Panc1 (cell line): Measurements from ENCODE around the gene SLC2A6. TPM values are rescaled to one million over a fixed set of nuclear protein-coding genes. Genes with fewer than 3 reads are reported as not detected.

Source experiments
- ATAC-seq: fragments of 200-7000 bp; cut with Tn5 transposase; 2 replicates; pipeline ENCODE4 v1.9.1; 2020; ENCODE audit warnings: mild to moderate bottlenecking, moderate library complexity
- BruUV-seq: library from RNA; stranded (reverse); fragments of 400-500 nt; replicated peaks from 2 replicates; lab custom pipeline; 2021; lab: Mats Ljungman, UMichigan
- CTCF ChIA-PET: fragments of 300-600 bp; sonication (Branson Sonifier 250); formaldehyde crosslinking; loops from one replicate; lab custom pipeline; 2022; ENCODE audit warnings: antibody characterized with exemption; lab: Charles Lee
- POLR2A ChIA-PET: fragments of 300-600 bp; sonication (Branson Sonifier 250); formaldehyde crosslinking; loops from one replicate; lab custom pipeline; 2022; ENCODE audit warnings: antibody characterized with exemption; lab: Charles Lee
- DNase-seq: peaks from one replicate; pipeline ENCODE4 v3.0.0-alpha.2; 2010; ENCODE audit warnings: low read depth, low spot score
- H3K27ac ChIP-seq: 2 replicates; pipeline ENCODE4 v1.5.1; 2011; ENCODE audit warnings: mild to moderate bottlenecking, low read length, inconsistent platforms
- H3K27me3 ChIP-seq: fragments of 200-500 bp; sonication (Bioruptor generic); 2 replicates; pipeline ENCODE4 v1.6.0; 2014; ENCODE audit warnings: low read length, inconsistent platforms; ENCODE audit not compliant: control insufficient read depth, insufficient read depth
- H3K36me3 ChIP-seq: fragments of 200-500 bp; sonication (Bioruptor generic); 2 replicates; pipeline ENCODE4 v1.5.1; 2014; ENCODE audit warnings: inconsistent platforms, mild to moderate bottlenecking, low read length, moderate library complexity; ENCODE audit not compliant: control insufficient read depth, insufficient read depth
- H3K4me1 ChIP-seq: 2 replicates; pipeline ENCODE4 v1.5.1; 2011; ENCODE audit warnings: inconsistent platforms, mild to moderate bottlenecking, low read length, moderate library complexity; ENCODE audit not compliant: control insufficient read depth, insufficient read depth
- H3K4me3 ChIP-seq, 2 experiments: 2 replicates each; pipeline ENCODE4 v1.5.1; 2011 to 2012; ENCODE audit warnings: low read depth in 2 of 2, low read length in 2 of 2, mild to moderate bottlenecking in 2 of 2, inconsistent platforms in 1 of 2, moderate library complexity in 1 of 2
- H3K9me3 ChIP-seq: fragments of 200-500 bp; sonication (Bioruptor generic); 2 replicates; pipeline ENCODE4 v1.5.1; 2014; ENCODE audit warnings: low read depth, mild to moderate bottlenecking, inconsistent platforms, low read length, moderate library complexity; ENCODE audit not compliant: control insufficient read depth, insufficient read depth
- CTCF ChIP-seq: fragments of 450-650 bp; IDR thresholded peaks from 2 replicates; pipeline ENCODE4 v1.5.1; 2017; ENCODE audit warnings: mild to moderate bottlenecking
- POLR2AphosphoS5 ChIP-seq: IDR thresholded peaks from 2 replicates; pipeline ENCODE4 v1.6.1; 2012; ENCODE audit warnings: mild to moderate bottlenecking, low read depth, low read length, moderate library complexity
- REST ChIP-seq, 2 experiments: IDR thresholded peaks; 2 replicates each; pipeline ENCODE4 v1.6.1; 2011 to 2012; ENCODE audit warnings: low read depth in 2 of 2, control low read depth in 1 of 2, low read length in 1 of 2, mild to moderate bottlenecking in 1 of 2, moderate library complexity in 1 of 2; ENCODE audit not compliant: insufficient read depth in 1 of 2
- SIN3A ChIP-seq: IDR thresholded peaks from 2 replicates; pipeline ENCODE4 v1.6.1; 2012; ENCODE audit warnings: low read depth, mild to moderate bottlenecking, low read length, moderate library complexity, borderline replicate concordance; ENCODE audit not compliant: insufficient read depth
- TCF7L2 ChIP-seq: IDR thresholded peaks from 2 replicates; pipeline ENCODE4 v1.6.1; 2011; ENCODE audit warnings: mild to moderate bottlenecking, low read depth, low read length, inconsistent platforms
- in situ Hi-C: cut with HindIII; loops from 2 replicates; pipeline ENCODE4 v1.10.0; 2016; ENCODE audit warnings: low sequenced_read_pairs, low pct_unique_long_range_greater_than_20kb
- intact Hi-C: fragments of 100-400 bp; cut with micrococcal nuclease; formaldehyde crosslinking; loops from one replicate; pipeline ENCODE4 v1.10.0; 2022; ENCODE audit not compliant: unreplicated experiment
- total RNA-seq: library from RNA; stranded (reverse); gene quantifications from one replicate; pipeline ENCODE4 v1.2.1, GENCODE V29; 2021; ENCODE audit not compliant: unreplicated experiment

Gene SLC2A6
- total RNA-seq, 1 experiment from 2014 or later: 48.2 TPM

- ChIA-PET CTCF (interaction anchor here (1.0 kb wide), 1 partner anchor 9 kb away, joined by 3 read pairs; no protein-coding TSS in a partner anchor), POLR2A (no interaction called here)
- H3K36me3 ChIP-seq: no peaks in the 10 kb centered on the region
- no peak overlapping the region for H3K27ac ChIP-seq
- H3K4me3 ChIP-seq: no peak overlapping the region
- no peaks in the 10 kb centered on the region for H3K27me3 ChIP-seq
- DNase-seq (no peak), ATAC-seq (no peak)
- intact Hi-C loops: loop anchor here (10.0 kb wide), 1 partner anchor 135 kb away; the partner anchor contains the start of genes SURF1 and SURF2
- peaks cover 2% of the 10 kb centered on the region; the same call in 1 of the 2 replicates for H3K4me1 ChIP-seq
- TF ChIP-seq REST (IDR thresholded peaks at IDR 0.05; ENCODE audit: insufficient read depth in 1 of 2, low read depth in 2 of 2, low read length in 1 of 2) (no peak), SIN3A (no peak), TCF7L2 (no peak), CTCF (no peak), POLR2AphosphoS5 (no peak)
- H3K9me3 ChIP-seq: no peaks in the 10 kb centered on the region
- no TSS peak for BruUV-seq
- in situ Hi-C loops: no loop called here
Measured at GRCh38 chr9:133489253-133490190, 10.6 kb upstream of the SLC2A6 start.

DNA sequence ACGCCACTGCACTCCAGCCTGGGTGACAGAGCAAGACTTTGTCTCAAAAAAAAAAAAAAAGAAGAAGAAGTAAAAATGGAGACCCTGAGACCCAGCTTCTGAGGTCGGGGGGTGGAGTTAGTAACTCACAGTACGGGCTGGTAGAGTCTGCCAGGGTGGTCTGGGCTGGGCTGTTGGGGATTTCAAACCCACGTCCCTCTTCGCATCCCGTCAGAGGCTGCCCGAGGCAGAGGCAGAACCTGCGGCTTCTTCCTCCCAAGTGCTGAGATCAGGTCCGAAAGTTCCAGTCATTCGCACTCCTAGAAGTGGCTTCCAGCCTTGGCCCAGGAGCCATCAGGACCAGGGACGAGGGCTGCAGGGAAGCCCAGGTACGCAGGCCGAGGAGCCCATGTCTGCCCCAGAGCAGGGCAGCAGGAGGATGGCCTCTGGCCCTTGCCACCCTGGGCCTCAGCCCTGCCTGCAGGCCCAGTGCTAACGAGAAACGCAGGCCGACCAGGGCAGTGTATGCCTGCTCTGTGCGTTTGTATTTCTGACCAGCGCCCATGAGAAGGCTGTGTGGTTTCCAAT, 9.9 kb upstream of the SLC2A6 start:
- peaks cover 2% of the 10 kb centered on the region; the same call in 1 of the 2 replicates for H3K4me1 ChIP-seq
- in situ Hi-C loops (no loop called here), intact Hi-C loops (loop anchor here (10.0 kb wide), 1 partner anchor 134 kb away; the partner anchor contains the start of genes SURF1 and SURF2)
- no peak overlapping the region for H3K27ac ChIP-seq
- no peak overlapping the region for H3K4me3 ChIP-seq
- BruUV-seq: no TSS peak
- CTCF ChIA-PET: interaction anchor here (0.6 to 0.7 kb wide), 2 partner anchors 64 to 131 kb away, joined by 3 to 5 read pairs; no protein-coding TSS in a partner anchor
- DNase-seq (no peak), ATAC-seq (no peak)
- no peaks in the 10 kb centered on the region for H3K36me3 ChIP-seq
- no peaks in the 10 kb centered on the region for H3K27me3 ChIP-seq
- no peaks in the 10 kb centered on the region for H3K9me3 ChIP-seq
- TF ChIP-seq TCF7L2 (no peak), SIN3A (no peak), REST (IDR thresholded peaks at IDR 0.05; ENCODE audit: insufficient read depth in 1 of 2, low read depth in 2 of 2, low read length in 1 of 2) (no peak), POLR2AphosphoS5 (no peak), CTCF (no peak)
- POLR2A ChIA-PET: no interaction called here
